B cell (primary cell): ENCODE measurements around the gene PITX2. TPM values are rescaled to one million over a fixed set of nuclear protein-coding genes. Genes with fewer than 3 reads are reported as not detected.

Source experiments
- ATAC-seq: fragments of 200-7000 bp; cut with Tn5 transposase; one replicate; pipeline ENCODE4 v1.10.0; 2021; ENCODE audit warnings: low read depth, mild to moderate bottlenecking, moderate number of reproducible peaks, moderate library complexity
- CTCF ChIA-PET: fragments of 350-600 bp; sonication (Branson Sonifier 250); formaldehyde crosslinking; loops from one replicate; lab custom pipeline; 2021; ENCODE audit warnings: antibody characterized with exemption, inconsistent platforms; lab: Charles Lee
- POLR2A ChIA-PET: fragments of 350-600 bp; sonication (Branson Sonifier 250); formaldehyde crosslinking; loops from one replicate; lab custom pipeline; 2021; ENCODE audit warnings: antibody characterized with exemption; lab: Charles Lee
- DNase-seq: peaks from one replicate; pipeline ENCODE4 v3.0.0; 2013
- H2AFZ ChIP-seq: 2 replicates; pipeline ENCODE4 v1.6.1; 2012; ENCODE audit warnings: mild to moderate bottlenecking, low read depth, low read length; ENCODE audit not compliant: insufficient read depth, poor library complexity, severe bottlenecking
- H3K27ac ChIP-seq, 2 donors: 1 replicate in 1 of 2; 2 replicates in 1 of 2; pipeline ENCODE4 v1.5.1; 2012 to 2013; ENCODE audit warnings: low read length in 2 of 2, mild to moderate bottlenecking in 2 of 2, moderate library complexity in 1 of 2
- H3K27me3 ChIP-seq, 4 experiments: fragments of 200-600 bp in 1 of 4; sonication (generic) in 1 of 4; replicated peaks in 1 of 4; 1 replicate in 2 of 4; 2 replicates in 2 of 4; pipeline versions ENCODE4 v1.6.1 to v1.7.0; 2013 to 2016; ENCODE audit warnings: low read length in 3 of 4, mild to moderate bottlenecking in 2 of 4, mixed read lengths in 1 of 4, moderate library complexity in 1 of 4; ENCODE audit not compliant: insufficient read depth in 4 of 4, control insufficient read depth in 3 of 4; ENCODE audit errors: control extremely low read depth in 1 of 4
- H3K36me3 ChIP-seq, 2 experiments: replicated peaks in 1 of 2; 1 replicate in 1 of 2; 2 replicates in 1 of 2; pipeline versions ENCODE4 v1.6.1 to v1.7.1; 2013; ENCODE audit warnings: low read length in 1 of 2; ENCODE audit not compliant: insufficient read depth in 2 of 2, control insufficient read depth in 1 of 2; ENCODE audit errors: control extremely low read depth in 1 of 2, extremely low read depth in 1 of 2
- H3K4me1 ChIP-seq, 2 donors: fragments of 200-600 bp in 1 of 2; sonication (generic) in 1 of 2; 1 replicate in 1 of 2; 2 replicates in 1 of 2; pipeline versions ENCODE4 v1.5.1 to v1.6.1; 2013 to 2017; ENCODE audit warnings: low read length in 2 of 2; ENCODE audit not compliant: control insufficient read depth in 2 of 2, insufficient read depth in 2 of 2
- H3K4me2 ChIP-seq: replicated peaks from 2 replicates; pipeline ENCODE3; 2012; ENCODE audit warnings: mild to moderate bottlenecking, low read depth, low read length; ENCODE audit not compliant: poor library complexity, severe bottlenecking
- H3K4me3 ChIP-seq, 5 experiments: fragments of 200-600 bp in 1 of 5; sonication (generic) in 1 of 5; 1 replicate in 3 of 5; 2 replicates in 2 of 5; pipeline versions ENCODE4 v1.5.1 to v1.7.0; 2011 to 2016; ENCODE audit warnings: low read length in 4 of 5, mild to moderate bottlenecking in 4 of 5, low read depth in 2 of 5, control low read depth in 1 of 5, moderate library complexity in 1 of 5; ENCODE audit not compliant: insufficient read depth in 1 of 5; ENCODE audit errors: control extremely low read depth in 1 of 5, extremely low read depth in 1 of 5
- H3K79me2 ChIP-seq: fragments of 200-600 bp; sonication (generic); one replicate; pipeline ENCODE4 v1.6.0; 2016; ENCODE audit warnings: low read length; ENCODE audit not compliant: control insufficient read depth, insufficient read depth
- H3K9ac ChIP-seq: fragments of 200-600 bp; sonication (generic); 2 replicates; pipeline ENCODE4 v1.6.1; 2017; ENCODE audit warnings: mild to moderate bottlenecking, low read length, moderate library complexity
- H3K9me3 ChIP-seq, 3 donors: one replicate each; pipeline versions ENCODE4 v1.6.1 to v1.7.1; 2013; ENCODE audit warnings: low read length in 2 of 3; ENCODE audit not compliant: control insufficient read depth in 2 of 3, insufficient read depth in 1 of 3; ENCODE audit errors: control extremely low read depth in 1 of 3
- H4K20me1 ChIP-seq: 2 replicates; pipeline ENCODE4 v1.6.0; 2012; ENCODE audit warnings: mild to moderate bottlenecking, low read length; ENCODE audit not compliant: insufficient read depth, control insufficient read depth, poor library complexity, severe bottlenecking
- H3K27ac Mint-ChIP-seq: one replicate; pipeline ENCODE4 v1.8.0; 2021; ENCODE audit warnings: mixed read lengths
- H3K27me3 Mint-ChIP-seq: one replicate; pipeline ENCODE4 v1.8.0; 2021; ENCODE audit warnings: mixed read lengths
- H3K4me1 Mint-ChIP-seq: one replicate; pipeline ENCODE4 v1.8.0; 2021; ENCODE audit warnings: mixed read lengths
- H3K4me3 Mint-ChIP-seq: one replicate; pipeline ENCODE4 v1.8.0; 2021; ENCODE audit warnings: mixed read lengths
- H3K9me3 Mint-ChIP-seq: one replicate; pipeline ENCODE4 v1.8.0; 2022; ENCODE audit warnings: mixed read lengths; ENCODE audit not compliant: insufficient read depth
- CTCF ChIP-seq: fragments of 200-600 bp; IDR thresholded peaks from one replicate; pipeline ENCODE4 v1.8.0; 2022; ENCODE audit warnings: antibody characterized with exemption, mild to moderate bottlenecking
- EZH2 ChIP-seq: IDR thresholded peaks from 2 replicates; pipeline ENCODE4 v1.6.1; 2012; ENCODE audit warnings: borderline replicate concordance, low read depth, mild to moderate bottlenecking, moderate library complexity, low read length; ENCODE audit not compliant: insufficient read depth, poor library complexity, severe bottlenecking
- WGBS: methylation state at CpG from one replicate; pipeline ENCODE4 v1.1.5; 2013; ENCODE audit warnings: missing lambda C conversion rate; ENCODE audit not compliant: insufficient coverage; 5-methylcytosine and 5-hydroxymethylcytosine counted together
- intact Hi-C: fragments of 100-400 bp; cut with micrococcal nuclease; formaldehyde crosslinking; loops from one replicate; pipeline ENCODE4 v1.10.0; 2022
- polyA plus RNA-seq: library from polyadenylated mRNA; depleted of rRNA; stranded (reverse); fragments of >200 nt; gene quantifications from 2 replicates; pipeline ENCODE4 v1.2.3, GENCODE V29; 2012
- total RNA-seq, 2 donors: library from RNA; stranded (reverse); fragments of 120-200 nt in 1 of 2; gene quantifications; 1 replicate in 1 of 2; 2 replicates in 1 of 2; pipeline versions ENCODE4 v1.2.3 to v1.2.4, GENCODE V29; 2013 to 2022

The PITX2 gene
- total and polyA plus RNA-seq, 2 donors (not counting 1 experiment from before 2014, with no cell fraction given) = not detected

- CTCF ChIA-PET = no interaction called here
- WGBS = no CpG with 5 or more reads among the region's 6 CpGs
- H3K4me1 Mint-ChIP-seq = no peaks in the 10 kb centered on the region
These were observed 13.7 kb downstream of the PITX2 start for GRCh38 chr4:110609044-110609750.

More at GRCh38 chr4:110609044-110609750, 13.7 kb downstream of the PITX2 start:
- H3K27me3 ChIP-seq = peaks cover 0 to 42% (median 37%) of the 10 kb centered on the region in 4 experiments
- no peak for ATAC-seq
- POLR2A ChIA-PET = no interaction called here
- no peak overlapping the region for H3K27ac Mint-ChIP-seq
- intact Hi-C loops = no loop called here
- H3K9me3 Mint-ChIP-seq = no peaks in the 10 kb centered on the region
- H4K20me1 ChIP-seq = no peaks in the 10 kb centered on the region
- no peak overlapping the region for H3K9ac ChIP-seq
- peaks cover 46% of the 10 kb centered on the region for H3K27me3 Mint-ChIP-seq
- H3K27ac ChIP-seq = no peak overlapping the region
- H3K4me2 ChIP-seq = no peak overlapping the region
- no peak overlapping the region for H3K4me3 Mint-ChIP-seq
- no peaks in the 10 kb centered on the region for H3K79me2 ChIP-seq
- H2AFZ ChIP-seq = no peak overlapping the region
- H3K4me3 ChIP-seq = no peak overlapping the region
- no peaks in the 10 kb centered on the region for H3K36me3 ChIP-seq
- peaks cover 0 to 27% (median 0%) of the 10 kb centered on the region in 3 donors for H3K9me3 ChIP-seq
- peaks cover 0 to 4% of the 10 kb centered on the region in 2 donors for H3K4me1 ChIP-seq
- no peak for DNase-seq
- TF ChIP-seq CTCF (no peak), EZH2 (no peak)
